Omental fat pad (tissue), 4 donors: ENCODE results near the gene SGSM2. TPM values are rescaled to one million over a fixed set of nuclear protein-coding genes. Genes with fewer than 3 reads are reported as not detected.

Experiments used
- ATAC-seq: fragments of 150-250 bp; one replicate; pipeline ENCODE4 v1.9.1; 2016; ENCODE audit warnings: mild to moderate bottlenecking, moderate library complexity; ENCODE audit not compliant: low FRiP score
- DNase-seq: peaks from one replicate; pipeline ENCODE4 v3.0.0-alpha.2; 2019; ENCODE audit warnings: low spot score
- total RNA-seq, 4 donors: library from RNA; depleted of rRNA; stranded (reverse); fragments of >200 nt; gene quantifications; one replicate each; pipeline ENCODE4 v1.1.0, GENCODE V29; 2016
- TF ChIP-seq, protein P1 (sequence below), 3 donors: fragments of 450-650 bp; IDR thresholded peaks; one replicate each; pipeline ENCODE4 v1.5.1; 2016 to 2017; ENCODE audit warnings: antibody characterized with exemption in 3 of 3, mild to moderate bottlenecking in 3 of 3, moderate library complexity in 2 of 3

The SGSM2 gene
- total RNA-seq, 4 donors from 2014 or later: 30.8 to 50.7 (median 39.8) TPM

DNA sequence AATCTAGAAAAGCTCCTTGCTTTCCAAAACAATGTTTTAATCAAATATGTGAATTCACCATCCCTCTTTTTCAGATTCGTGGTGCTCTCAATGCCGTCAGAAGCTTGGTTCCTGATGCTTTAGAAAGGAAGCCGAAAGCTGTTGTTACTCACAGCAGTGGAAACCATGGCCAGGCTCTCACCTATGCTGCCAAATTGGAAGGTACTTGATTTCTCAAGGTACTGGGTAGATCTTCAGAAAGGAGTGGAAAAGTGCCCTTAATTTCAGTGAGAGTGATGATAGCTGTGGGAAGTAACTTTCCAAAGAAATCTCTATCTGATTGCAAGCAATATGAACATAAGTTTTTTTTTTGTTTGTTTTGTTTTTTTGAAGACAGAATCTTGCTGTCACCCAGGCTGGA lies 19.5 kb upstream of the SGSM2 start:
- ATAC-seq: no peak
- TF ChIP-seq, protein P1, sequence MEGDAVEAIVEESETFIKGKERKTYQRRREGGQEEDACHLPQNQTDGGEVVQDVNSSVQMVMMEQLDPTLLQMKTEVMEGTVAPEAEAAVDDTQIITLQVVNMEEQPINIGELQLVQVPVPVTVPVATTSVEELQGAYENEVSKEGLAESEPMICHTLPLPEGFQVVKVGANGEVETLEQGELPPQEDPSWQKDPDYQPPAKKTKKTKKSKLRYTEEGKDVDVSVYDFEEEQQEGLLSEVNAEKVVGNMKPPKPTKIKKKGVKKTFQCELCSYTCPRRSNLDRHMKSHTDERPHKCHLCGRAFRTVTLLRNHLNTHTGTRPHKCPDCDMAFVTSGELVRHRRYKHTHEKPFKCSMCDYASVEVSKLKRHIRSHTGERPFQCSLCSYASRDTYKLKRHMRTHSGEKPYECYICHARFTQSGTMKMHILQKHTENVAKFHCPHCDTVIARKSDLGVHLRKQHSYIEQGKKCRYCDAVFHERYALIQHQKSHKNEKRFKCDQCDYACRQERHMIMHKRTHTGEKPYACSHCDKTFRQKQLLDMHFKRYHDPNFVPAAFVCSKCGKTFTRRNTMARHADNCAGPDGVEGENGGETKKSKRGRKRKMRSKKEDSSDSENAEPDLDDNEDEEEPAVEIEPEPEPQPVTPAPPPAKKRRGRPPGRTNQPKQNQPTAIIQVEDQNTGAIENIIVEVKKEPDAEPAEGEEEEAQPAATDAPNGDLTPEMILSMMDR (IDR thresholded peaks at IDR 0.05): no peak
- no peak for DNase-seq

GRCh38 chr17:2319051-2319450 lies 18.2 kb upstream of the SGSM2 start:
- DNase-seq (no peak), ATAC-seq (no peak)
- TF ChIP-seq, protein P1 (IDR thresholded peaks at IDR 0.05): no peak

GRCh38 chr17:2321399-2321798 lies 15.9 kb upstream of the SGSM2 start:
- ATAC-seq (no peak), DNase-seq (no peak)
- TF ChIP-seq, protein P1 (IDR thresholded peaks at IDR 0.05): no peak

- DNase-seq (no peak), ATAC-seq (no peak)
- TF ChIP-seq, protein P1 (IDR thresholded peaks at IDR 0.05): no peak
These were observed 13.5 kb upstream of the SGSM2 start for GRCh38 chr17:2323629-2324314.

- ATAC-seq: no peak
- no peak for DNase-seq
- TF ChIP-seq, protein P1 (IDR thresholded peaks at IDR 0.05): no peak
These were observed 6.0 kb upstream of the SGSM2 start for GRCh38 chr17:2331303-2331702.

- DNase-seq (no peak), ATAC-seq (no peak)
- TF ChIP-seq, protein P1 (IDR thresholded peaks at IDR 0.05): no peak
These were observed 1.5 kb upstream of the SGSM2 start for GRCh38 chr17:2335726-2336214.

GRCh38 chr17:2336215-2336851 lies 968 bp upstream of the SGSM2 start, which contains the start of gene TSR1:
TSR1 (minus strand) TSS chr17:2336457; CDS start chr17:2336427, 30 bp downstream.
- DNase-seq: peak; percentile 69
- ATAC-seq: peak; percentile 82
- TF ChIP-seq, protein P1 (IDR thresholded peaks at IDR 0.05): no peak
